C4-2B (cell line): ENCODE measurements around the gene TBC1D22A.
A peak's percentile ranks its signal among the peaks of the same experiment; 100 is the strongest.

ENCODE experiments used
- H3K27ac ChIP-seq: fragments of 450-650 bp; 2 replicates; pipeline ENCODE4 v1.5.1; 2017
- ZFX ChIP-seq: fragments of 450-650 bp; IDR thresholded peaks from 2 replicates; pipeline ENCODE4 v1.6.1; 2017
- TF ChIP-seq, protein P1 (sequence below): fragments of 450-650 bp; conservative IDR thresholded peaks from 2 replicates; pipeline ENCODE4 v1.5.1; 2017; ENCODE audit warnings: mild to moderate bottlenecking

The TBC1D22A gene

GRCh38 chr22:46996595-46997310 is 234.3 kb downstream of the TBC1D22A start:
- H3K27ac ChIP-seq = no peak overlapping the region
- TF ChIP-seq, protein P1, sequence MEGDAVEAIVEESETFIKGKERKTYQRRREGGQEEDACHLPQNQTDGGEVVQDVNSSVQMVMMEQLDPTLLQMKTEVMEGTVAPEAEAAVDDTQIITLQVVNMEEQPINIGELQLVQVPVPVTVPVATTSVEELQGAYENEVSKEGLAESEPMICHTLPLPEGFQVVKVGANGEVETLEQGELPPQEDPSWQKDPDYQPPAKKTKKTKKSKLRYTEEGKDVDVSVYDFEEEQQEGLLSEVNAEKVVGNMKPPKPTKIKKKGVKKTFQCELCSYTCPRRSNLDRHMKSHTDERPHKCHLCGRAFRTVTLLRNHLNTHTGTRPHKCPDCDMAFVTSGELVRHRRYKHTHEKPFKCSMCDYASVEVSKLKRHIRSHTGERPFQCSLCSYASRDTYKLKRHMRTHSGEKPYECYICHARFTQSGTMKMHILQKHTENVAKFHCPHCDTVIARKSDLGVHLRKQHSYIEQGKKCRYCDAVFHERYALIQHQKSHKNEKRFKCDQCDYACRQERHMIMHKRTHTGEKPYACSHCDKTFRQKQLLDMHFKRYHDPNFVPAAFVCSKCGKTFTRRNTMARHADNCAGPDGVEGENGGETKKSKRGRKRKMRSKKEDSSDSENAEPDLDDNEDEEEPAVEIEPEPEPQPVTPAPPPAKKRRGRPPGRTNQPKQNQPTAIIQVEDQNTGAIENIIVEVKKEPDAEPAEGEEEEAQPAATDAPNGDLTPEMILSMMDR = peak; percentile 49
- TF ChIP-seq ZFX = no peak

- no peak overlapping the region for H3K27ac ChIP-seq
- TF ChIP-seq, protein P1 = no peak
- no peak for TF ChIP-seq ZFX
Measured at GRCh38 chr22:46997311-46997970, 235.0 kb downstream of the TBC1D22A start.

- no peak overlapping the region for H3K27ac ChIP-seq
- TF ChIP-seq, protein P1 = no peak
- TF ChIP-seq ZFX = no peak
Measured at GRCh38 chr22:46998331-46998730, 235.9 kb downstream of the TBC1D22A start.

- TF ChIP-seq, protein P1 = no peak
- no peak for TF ChIP-seq ZFX
- no peak overlapping the region for H3K27ac ChIP-seq
Measured at GRCh38 chr22:47000256-47000655, 237.8 kb downstream of the TBC1D22A start.

- H3K27ac ChIP-seq = no peak overlapping the region
- no peak for TF ChIP-seq ZFX
- TF ChIP-seq, protein P1 = no peak
Measured at GRCh38 chr22:47000888-47001287, 238.4 kb downstream of the TBC1D22A start.

DNA sequence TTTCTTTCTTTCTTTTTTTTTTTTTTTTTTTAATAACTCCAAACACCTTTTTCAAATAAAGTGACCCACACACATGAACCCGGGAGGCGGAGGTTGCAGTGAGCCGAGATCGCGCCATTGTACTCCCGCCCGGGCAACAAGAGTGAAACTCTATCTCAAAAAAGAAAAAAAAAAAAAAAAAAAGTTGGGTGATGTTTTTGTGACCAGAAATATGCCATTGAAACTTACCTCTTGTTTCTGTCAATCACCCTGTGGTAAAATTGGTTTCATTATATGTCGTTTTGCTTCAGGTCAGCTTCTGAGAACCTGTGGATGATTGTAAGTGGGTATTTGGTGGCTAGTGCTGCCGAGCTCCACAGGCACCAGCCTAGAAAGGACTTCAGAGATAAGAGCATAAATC is 238.8 kb downstream of the TBC1D22A start:
- H3K27ac ChIP-seq = no peak overlapping the region
- TF ChIP-seq, protein P1 = no peak
- TF ChIP-seq ZFX = no peak

GRCh38 chr22:47002692-47003091 is 240.2 kb downstream of the TBC1D22A start:
- H3K27ac ChIP-seq = no peak overlapping the region
- TF ChIP-seq ZFX = no peak
- TF ChIP-seq, protein P1 = no peak
